Panc1 (cell line): ENCODE measurements around the gene LDB2. TPM values are rescaled to one million over a fixed set of nuclear protein-coding genes. Genes with fewer than 3 reads are reported as not detected.

Experiments used
- ATAC-seq: fragments of 200-7000 bp; cut with Tn5 transposase; 2 replicates; pipeline ENCODE4 v1.9.1; 2020; ENCODE audit warnings: mild to moderate bottlenecking, moderate library complexity
- Bru-seq: library from RNA; stranded (reverse); fragments of 400-500 nt; gene quantifications from one replicate; lab custom pipeline; 2021; lab: Mats Ljungman, UMichigan
- BruChase-seq, 2 experiments: library from RNA; stranded (reverse); fragments of 400-500 nt; gene quantifications; one replicate each; lab custom pipeline; 2021; lab: Mats Ljungman, UMichigan
- BruUV-seq: library from RNA; stranded (reverse); fragments of 400-500 nt; replicated peaks from 2 replicates; lab custom pipeline; 2021; lab: Mats Ljungman, UMichigan
- CTCF ChIA-PET: fragments of 300-600 bp; sonication (Branson Sonifier 250); formaldehyde crosslinking; loops from one replicate; lab custom pipeline; 2022; ENCODE audit warnings: antibody characterized with exemption; lab: Charles Lee
- POLR2A ChIA-PET: fragments of 300-600 bp; sonication (Branson Sonifier 250); formaldehyde crosslinking; loops from one replicate; lab custom pipeline; 2022; ENCODE audit warnings: antibody characterized with exemption; lab: Charles Lee
- DNase-seq: peaks from one replicate; pipeline ENCODE4 v3.0.0-alpha.2; 2010; ENCODE audit warnings: low read depth, low spot score
- H3K27ac ChIP-seq: 2 replicates; pipeline ENCODE4 v1.5.1; 2011; ENCODE audit warnings: mild to moderate bottlenecking, low read length, inconsistent platforms
- H3K27me3 ChIP-seq: fragments of 200-500 bp; sonication (Bioruptor generic); 2 replicates; pipeline ENCODE4 v1.6.0; 2014; ENCODE audit warnings: low read length, inconsistent platforms; ENCODE audit not compliant: control insufficient read depth, insufficient read depth
- H3K36me3 ChIP-seq: fragments of 200-500 bp; sonication (Bioruptor generic); 2 replicates; pipeline ENCODE4 v1.5.1; 2014; ENCODE audit warnings: inconsistent platforms, mild to moderate bottlenecking, low read length, moderate library complexity; ENCODE audit not compliant: control insufficient read depth, insufficient read depth
- H3K4me1 ChIP-seq: 2 replicates; pipeline ENCODE4 v1.5.1; 2011; ENCODE audit warnings: inconsistent platforms, mild to moderate bottlenecking, low read length, moderate library complexity; ENCODE audit not compliant: control insufficient read depth, insufficient read depth
- H3K4me3 ChIP-seq, 2 experiments: 2 replicates each; pipeline ENCODE4 v1.5.1; 2011 to 2012; ENCODE audit warnings: low read depth in 2 of 2, low read length in 2 of 2, mild to moderate bottlenecking in 2 of 2, inconsistent platforms in 1 of 2, moderate library complexity in 1 of 2
- H3K9me3 ChIP-seq: fragments of 200-500 bp; sonication (Bioruptor generic); 2 replicates; pipeline ENCODE4 v1.5.1; 2014; ENCODE audit warnings: low read depth, mild to moderate bottlenecking, inconsistent platforms, low read length, moderate library complexity; ENCODE audit not compliant: control insufficient read depth, insufficient read depth
- CTCF ChIP-seq: fragments of 450-650 bp; IDR thresholded peaks from 2 replicates; pipeline ENCODE4 v1.5.1; 2017; ENCODE audit warnings: mild to moderate bottlenecking
- POLR2AphosphoS5 ChIP-seq: IDR thresholded peaks from 2 replicates; pipeline ENCODE4 v1.6.1; 2012; ENCODE audit warnings: mild to moderate bottlenecking, low read depth, low read length, moderate library complexity
- REST ChIP-seq, 2 experiments: IDR thresholded peaks; 2 replicates each; pipeline ENCODE4 v1.6.1; 2011 to 2012; ENCODE audit warnings: low read depth in 2 of 2, control low read depth in 1 of 2, low read length in 1 of 2, mild to moderate bottlenecking in 1 of 2, moderate library complexity in 1 of 2; ENCODE audit not compliant: insufficient read depth in 1 of 2
- SIN3A ChIP-seq: IDR thresholded peaks from 2 replicates; pipeline ENCODE4 v1.6.1; 2012; ENCODE audit warnings: low read depth, mild to moderate bottlenecking, low read length, moderate library complexity, borderline replicate concordance; ENCODE audit not compliant: insufficient read depth
- TCF7L2 ChIP-seq: IDR thresholded peaks from 2 replicates; pipeline ENCODE4 v1.6.1; 2011; ENCODE audit warnings: mild to moderate bottlenecking, low read depth, low read length, inconsistent platforms
- in situ Hi-C: cut with HindIII; loops from 2 replicates; pipeline ENCODE4 v1.10.0; 2016; ENCODE audit warnings: low sequenced_read_pairs, low pct_unique_long_range_greater_than_20kb
- intact Hi-C: fragments of 100-400 bp; cut with micrococcal nuclease; formaldehyde crosslinking; loops from one replicate; pipeline ENCODE4 v1.10.0; 2022; ENCODE audit not compliant: unreplicated experiment
- long read RNA-seq: library from polyadenylated mRNA; unstranded; transcript quantifications from one replicate; pipeline ENCODE4 v2.0.0, GENCODE V29; 2021; ENCODE audit not compliant: unreplicated experiment
- polyA plus RNA-seq: library from polyadenylated mRNA; unstranded; fragments of >200 nt; gene quantifications from one replicate; pipeline ENCODE4 v1.2.1, GENCODE V29; 2012; ENCODE audit warnings: missing spikeins; ENCODE audit not compliant: insufficient read length
- total RNA-seq: library from RNA; stranded (reverse); gene quantifications from one replicate; pipeline ENCODE4 v1.2.1, GENCODE V29; 2021; ENCODE audit not compliant: unreplicated experiment

Gene LDB2
- not detected for total RNA-seq
- polyA plus RNA-seq: not detected
- percentile 0 among the genes with signal in this experiment for Bru-seq, nascent RNA
- BruChase-seq, experiment 1, labeled RNA remaining after a 2-hour chase: percentile 0 among the genes with signal in this experiment
- BruChase-seq, experiment 2, labeled RNA remaining after a 6-hour chase: percentile 1 among the genes with signal in this experiment
- long read RNA-seq: 0 reads

- BruUV-seq: no TSS peak
- POLR2A ChIA-PET: no interaction called here
- TF ChIP-seq TCF7L2 (no peak), CTCF (no peak), SIN3A (no peak)
- DNase-seq: no peak
- in situ Hi-C loops (no loop called here), intact Hi-C loops (no loop called here)
- H3K4me1 ChIP-seq: no peaks in the 10 kb centered on the region
- no peak for ATAC-seq
- H3K27ac ChIP-seq: no peak within 1 kb of the TSS
- H3K4me3 ChIP-seq: peak within 1 kb of the TSS in 1 of 2 experiments; percentile 3; a peak in 1 of 4 replicates
- H3K36me3 ChIP-seq: no peaks in the 10 kb centered on the region
- H3K27me3 ChIP-seq: no peaks in the 10 kb centered on the region
- no peaks in the 10 kb centered on the region for H3K9me3 ChIP-seq
- CTCF ChIA-PET: no interaction called here
These were observed at the start of gene LDB2 for GRCh38 chr4:16897991-16898827. LDB2 (minus strand) TSS chr4:16898645.

- ChIA-PET POLR2A (no interaction called here), CTCF (no interaction called here)
- in situ Hi-C loops: no loop called here
- no peak overlapping the region for H3K4me3 ChIP-seq
- BruUV-seq: no TSS peak
- no peak overlapping the region for H3K27ac ChIP-seq
- no peak for ATAC-seq
- TF ChIP-seq POLR2AphosphoS5 (no peak), REST (IDR thresholded peaks at IDR 0.05; ENCODE audit: insufficient read depth in 1 of 2, low read depth in 2 of 2, low read length in 1 of 2) (no peak)
- H3K27me3 ChIP-seq: no peaks in the 10 kb centered on the region
- H3K36me3 ChIP-seq: no peaks in the 10 kb centered on the region
- DNase-seq: no peak
- intact Hi-C loops: no loop called here
- no peaks in the 10 kb centered on the region for H3K9me3 ChIP-seq
- H3K4me1 ChIP-seq: no peaks in the 10 kb centered on the region
These were observed 44.0 kb upstream of the LDB2 start for GRCh38 chr4:16942491-16942890.

GRCh38 chr4:16939178-16939577 is 40.7 kb upstream of the LDB2 start:
- Histone ChIP-seq H3K27ac (no peak overlapping the region), H3K4me3 (no peak overlapping the region), H3K36me3 (no peaks in the 10 kb centered on the region), H3K9me3 (no peaks in the 10 kb centered on the region), H3K27me3 (no peaks in the 10 kb centered on the region), H3K4me1 (no peaks in the 10 kb centered on the region)
- in situ Hi-C loops (no loop called here), intact Hi-C loops (no loop called here)
- POLR2A ChIA-PET: no interaction called here
- ATAC-seq: no peak
- TF ChIP-seq TCF7L2 (no peak), SIN3A (no peak), POLR2AphosphoS5 (no peak), CTCF (no peak), REST (IDR thresholded peaks at IDR 0.05; ENCODE audit: insufficient read depth in 1 of 2, low read depth in 2 of 2, low read length in 1 of 2) (no peak)
- CTCF ChIA-PET: no interaction called here
- BruUV-seq: no TSS peak
- no peak for DNase-seq
